Epithelial cell of esophagus (primary cell): ENCODE data around the gene RAB3D.

Experiments used
- DNase-seq: peaks from one replicate; pipeline ENCODE4 v3.0.0; 2010; ENCODE audit warnings: low read depth
- H3K4me3 ChIP-seq: 2 replicates; pipeline ENCODE4 v1.5.1; 2011; ENCODE audit warnings: mild to moderate bottlenecking, low read length, control low read depth
- CTCF ChIP-seq: IDR thresholded peaks from 2 replicates; pipeline ENCODE4 v1.5.1; 2011; ENCODE audit warnings: low read depth, mild to moderate bottlenecking, low read length, control low read depth, inconsistent platforms; ENCODE audit not compliant: insufficient read depth; ENCODE audit errors: missing control alignments

The RAB3D gene

GRCh38 chr19:11374433-11375142 is 35.1 kb upstream of the RAB3D start, which contains the start of gene SWSAP1:
SWSAP1 (plus strand) TSS chr19:11374666; CDS start chr19:11374681, 15 bp downstream.
- peak within 1 kb of the TSS; percentile 53 for H3K4me3 ChIP-seq
- no peak for TF ChIP-seq CTCF
- DNase-seq: peak; percentile 100

DNA sequence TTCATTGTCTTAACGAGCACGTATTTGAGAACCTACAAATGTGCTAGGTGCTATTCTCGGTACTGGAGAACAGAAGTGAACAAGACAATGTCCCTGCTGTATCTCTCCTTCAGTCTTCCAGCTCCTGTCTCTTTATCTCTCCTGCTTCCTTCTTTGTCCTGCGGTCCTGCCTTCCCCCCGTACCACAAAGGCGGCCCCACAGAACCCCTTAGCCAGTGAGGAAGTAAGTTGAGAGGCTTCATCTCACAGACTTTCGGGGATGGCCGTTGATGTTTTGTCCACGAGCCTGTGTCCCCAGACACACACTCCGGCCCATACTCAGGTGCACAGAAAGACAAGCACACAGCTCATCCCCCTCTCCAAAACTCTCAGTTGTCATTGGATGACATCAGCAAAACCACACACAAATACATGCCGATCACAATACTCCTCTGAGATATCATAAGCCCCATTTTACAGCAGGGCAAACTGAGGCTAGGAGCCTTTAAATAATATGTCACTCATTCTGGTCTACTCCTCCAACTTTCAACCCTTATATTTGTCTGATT is 34.5 kb upstream of the RAB3D start:
- peak overlapping the region; percentile 53 for H3K4me3 ChIP-seq
- no peak for DNase-seq
- no peak for TF ChIP-seq CTCF

DNA sequence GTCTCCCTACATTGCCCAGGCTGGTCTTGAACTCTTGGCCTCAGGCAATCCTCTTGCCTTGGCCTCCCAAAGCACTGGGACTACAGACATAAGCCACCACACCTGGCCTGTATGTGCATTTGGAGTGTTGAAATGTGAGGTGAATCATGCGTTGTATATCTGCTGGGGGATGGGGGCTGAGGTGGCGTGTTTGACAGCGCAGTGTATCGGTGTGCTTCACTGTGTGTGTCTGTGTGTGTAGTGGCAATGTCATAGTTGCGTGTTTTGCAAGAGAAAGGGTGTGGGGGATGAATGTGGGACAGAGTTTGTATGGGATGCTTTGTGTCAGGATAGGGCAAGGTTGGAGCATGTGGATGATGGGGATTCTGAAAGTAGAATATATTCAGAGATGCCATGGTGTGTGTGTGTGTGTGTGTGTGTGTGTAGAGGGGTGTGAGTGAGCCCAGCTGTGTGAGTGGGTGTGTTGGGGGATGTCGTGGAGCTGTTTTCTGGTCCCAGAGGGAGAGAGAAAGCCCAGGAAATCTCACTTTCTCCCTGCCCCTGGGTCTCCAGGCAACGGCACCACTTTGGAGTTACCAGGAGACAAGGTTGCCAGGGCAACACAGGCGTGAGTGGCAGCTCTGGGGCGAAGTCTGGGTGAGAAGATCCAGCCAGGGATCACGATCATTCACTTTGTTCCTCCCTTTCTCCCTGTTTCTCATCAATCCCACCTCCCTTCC is 33.9 kb upstream of the RAB3D start:
- peak; percentile 82 for DNase-seq
- H3K4me3 ChIP-seq: no peak overlapping the region
- TF ChIP-seq CTCF: no peak

DNA sequence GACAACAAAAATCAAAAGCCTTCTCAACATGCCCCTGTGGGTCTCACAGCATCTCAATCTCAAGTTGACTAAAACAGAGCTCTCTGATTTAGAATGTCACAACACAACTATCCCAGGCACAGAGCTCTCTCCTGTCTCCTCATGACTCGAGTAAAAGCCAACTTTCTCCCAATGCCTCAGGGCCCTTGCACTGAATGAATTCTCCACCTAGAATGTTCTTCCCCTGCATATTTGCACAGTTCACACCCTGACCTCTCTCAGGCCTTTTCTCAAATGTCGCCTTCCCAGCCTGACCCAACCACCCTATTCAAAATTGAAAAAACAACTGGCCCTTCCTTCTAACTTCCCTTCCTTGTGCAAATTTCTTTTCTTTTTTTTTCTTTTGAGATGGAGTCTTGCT is 31.3 kb upstream of the RAB3D start:
- no peak overlapping the region for H3K4me3 ChIP-seq
- no peak for TF ChIP-seq CTCF
- DNase-seq: no peak

- DNase-seq: no peak
- no peak for TF ChIP-seq CTCF
- no peak overlapping the region for H3K4me3 ChIP-seq
Measured at GRCh38 chr19:11367528-11367927, 28.1 kb upstream of the RAB3D start.

DNA sequence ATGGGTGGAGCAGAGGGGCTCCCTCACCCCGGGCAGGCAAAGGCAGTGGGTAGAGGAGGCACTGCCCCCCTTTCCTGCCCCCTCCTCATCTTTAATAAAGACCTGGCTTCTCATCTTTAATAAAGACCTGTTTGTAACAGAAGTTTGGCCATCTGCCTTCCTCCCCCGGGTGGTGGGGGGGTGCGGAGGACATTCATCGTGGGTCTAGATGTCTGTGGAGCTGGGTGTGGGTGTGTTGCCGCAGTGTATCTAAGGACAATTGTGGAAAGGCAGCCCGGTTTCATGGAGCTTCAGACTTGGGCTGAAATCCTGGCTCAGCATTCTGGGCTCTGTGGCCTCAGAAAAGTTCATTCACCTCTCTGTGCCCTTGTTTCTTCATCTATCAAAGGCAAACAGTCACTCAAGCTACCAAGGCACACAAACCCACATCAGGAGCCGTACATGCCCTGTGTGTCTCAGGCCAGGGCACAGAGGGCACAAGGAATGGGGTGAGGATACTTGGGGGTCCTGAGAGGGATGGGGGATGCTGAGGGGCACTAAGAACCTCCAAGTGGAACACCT is 26.2 kb upstream of the RAB3D start:
- no peak overlapping the region for H3K4me3 ChIP-seq
- no peak for DNase-seq
- no peak for TF ChIP-seq CTCF
